BE2C (cell line): Measurements from ENCODE around the gene PTCD2.
A peak's percentile ranks its signal among the peaks of the same experiment; 100 is the strongest.

Source experiments
- DNase-seq: peaks from one replicate; pipeline ENCODE4 v3.0.0-alpha.2; 2020
- H3K27me3 ChIP-seq: fragments of 250-450 bp; sonication (Bioruptor Pico); 2 replicates; pipeline ENCODE4 v1.5.1; 2020; ENCODE audit warnings: mild to moderate bottlenecking
- H3K36me3 ChIP-seq: fragments of 250-450 bp; sonication (Bioruptor Pico); 2 replicates; pipeline ENCODE4 v1.5.1; 2020; ENCODE audit warnings: mild to moderate bottlenecking
- H3K4me1 ChIP-seq: fragments of 250-450 bp; sonication (Bioruptor Pico); 2 replicates; pipeline ENCODE4 v1.5.1; 2020
- H3K4me3 ChIP-seq: 2 replicates; pipeline ENCODE4 v1.5.1; 2011; ENCODE audit warnings: low read depth, low read length
- H3K9me3 ChIP-seq: fragments of 250-450 bp; sonication (Bioruptor Pico); 2 replicates; pipeline ENCODE4 v1.5.1; 2020
- TF ChIP-seq, protein P1 (sequence below): IDR thresholded peaks from 2 replicates; pipeline ENCODE4 v1.5.1; 2012; ENCODE audit warnings: mild to moderate bottlenecking, low read depth, low read length

Gene PTCD2

DNA sequence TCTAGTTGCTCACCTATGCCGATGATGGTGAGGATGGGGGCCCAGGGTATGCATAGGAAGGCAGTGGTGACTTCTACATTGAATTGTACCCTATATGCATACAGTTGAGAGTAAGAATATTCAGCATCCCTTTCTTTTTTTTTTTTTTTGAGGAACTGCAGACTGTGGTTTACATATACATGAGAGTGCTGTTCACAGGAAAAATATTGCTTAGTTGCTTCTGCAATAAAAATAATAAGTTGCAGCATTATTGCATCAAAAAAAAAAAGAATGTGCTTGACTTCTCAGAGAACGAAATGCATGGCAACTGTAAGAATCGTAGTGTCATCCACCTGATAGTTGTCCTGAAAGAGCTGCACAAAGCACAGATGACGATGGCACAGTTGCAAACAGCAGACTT, 52.8 kb downstream of the PTCD2 start:
- Histone ChIP-seq H3K36me3 (no peaks in the 10 kb centered on the region), H3K9me3 (no peaks in the 10 kb centered on the region), H3K4me1 (no peaks in the 10 kb centered on the region), H3K4me3 (no peak overlapping the region), H3K27me3 (no peaks in the 10 kb centered on the region)
- TF ChIP-seq, protein P1, sequence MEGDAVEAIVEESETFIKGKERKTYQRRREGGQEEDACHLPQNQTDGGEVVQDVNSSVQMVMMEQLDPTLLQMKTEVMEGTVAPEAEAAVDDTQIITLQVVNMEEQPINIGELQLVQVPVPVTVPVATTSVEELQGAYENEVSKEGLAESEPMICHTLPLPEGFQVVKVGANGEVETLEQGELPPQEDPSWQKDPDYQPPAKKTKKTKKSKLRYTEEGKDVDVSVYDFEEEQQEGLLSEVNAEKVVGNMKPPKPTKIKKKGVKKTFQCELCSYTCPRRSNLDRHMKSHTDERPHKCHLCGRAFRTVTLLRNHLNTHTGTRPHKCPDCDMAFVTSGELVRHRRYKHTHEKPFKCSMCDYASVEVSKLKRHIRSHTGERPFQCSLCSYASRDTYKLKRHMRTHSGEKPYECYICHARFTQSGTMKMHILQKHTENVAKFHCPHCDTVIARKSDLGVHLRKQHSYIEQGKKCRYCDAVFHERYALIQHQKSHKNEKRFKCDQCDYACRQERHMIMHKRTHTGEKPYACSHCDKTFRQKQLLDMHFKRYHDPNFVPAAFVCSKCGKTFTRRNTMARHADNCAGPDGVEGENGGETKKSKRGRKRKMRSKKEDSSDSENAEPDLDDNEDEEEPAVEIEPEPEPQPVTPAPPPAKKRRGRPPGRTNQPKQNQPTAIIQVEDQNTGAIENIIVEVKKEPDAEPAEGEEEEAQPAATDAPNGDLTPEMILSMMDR: no peak
- DNase-seq: no peak

DNA sequence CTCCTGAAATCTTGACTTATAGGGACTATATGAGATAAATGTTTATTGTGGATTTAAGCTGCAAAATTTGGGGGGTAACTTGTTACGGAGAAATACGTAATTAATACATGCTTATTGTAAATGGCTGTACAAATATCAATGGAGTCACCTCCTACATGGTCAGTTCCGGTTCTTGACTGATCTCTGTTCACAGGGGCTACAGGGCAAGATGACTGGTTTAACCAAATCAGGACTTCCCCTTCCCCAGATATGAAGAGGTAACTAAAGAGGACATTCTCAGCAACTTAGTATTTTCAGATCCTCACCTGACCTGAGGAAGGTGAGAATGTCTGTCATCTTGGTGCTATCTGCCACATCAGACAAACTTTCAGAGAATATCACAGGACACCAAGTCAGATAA, 54.7 kb downstream of the PTCD2 start:
- DNase-seq: no peak
- Histone ChIP-seq H3K36me3 (no peaks in the 10 kb centered on the region), H3K4me3 (no peak overlapping the region), H3K4me1 (no peaks in the 10 kb centered on the region), H3K9me3 (no peaks in the 10 kb centered on the region), H3K27me3 (no peaks in the 10 kb centered on the region)
- TF ChIP-seq, protein P1: no peak

DNA sequence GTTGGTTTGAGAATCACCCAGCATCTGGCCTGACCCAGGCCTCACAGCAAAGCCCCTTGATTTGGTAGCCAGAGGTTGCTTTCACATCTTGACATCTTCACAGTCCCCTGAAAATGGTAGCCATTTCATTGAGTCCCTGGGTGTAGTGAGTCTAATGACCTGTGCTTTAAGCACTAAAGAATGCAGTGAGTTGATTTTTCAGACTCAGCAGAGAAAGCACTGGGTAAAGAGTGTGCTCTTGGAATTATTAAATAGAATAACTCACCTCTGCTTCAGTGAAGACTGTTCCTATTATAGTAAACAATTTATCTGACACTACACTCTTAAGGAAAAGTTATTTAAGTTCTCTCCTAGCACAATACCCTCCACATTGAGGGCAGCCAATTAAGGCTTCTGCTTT, 56.2 kb downstream of the PTCD2 start:
- Histone ChIP-seq H3K4me1 (no peaks in the 10 kb centered on the region), H3K27me3 (no peaks in the 10 kb centered on the region), H3K4me3 (no peak overlapping the region), H3K9me3 (no peaks in the 10 kb centered on the region), H3K36me3 (no peaks in the 10 kb centered on the region)
- TF ChIP-seq, protein P1: no peak
- DNase-seq: no peak

DNA sequence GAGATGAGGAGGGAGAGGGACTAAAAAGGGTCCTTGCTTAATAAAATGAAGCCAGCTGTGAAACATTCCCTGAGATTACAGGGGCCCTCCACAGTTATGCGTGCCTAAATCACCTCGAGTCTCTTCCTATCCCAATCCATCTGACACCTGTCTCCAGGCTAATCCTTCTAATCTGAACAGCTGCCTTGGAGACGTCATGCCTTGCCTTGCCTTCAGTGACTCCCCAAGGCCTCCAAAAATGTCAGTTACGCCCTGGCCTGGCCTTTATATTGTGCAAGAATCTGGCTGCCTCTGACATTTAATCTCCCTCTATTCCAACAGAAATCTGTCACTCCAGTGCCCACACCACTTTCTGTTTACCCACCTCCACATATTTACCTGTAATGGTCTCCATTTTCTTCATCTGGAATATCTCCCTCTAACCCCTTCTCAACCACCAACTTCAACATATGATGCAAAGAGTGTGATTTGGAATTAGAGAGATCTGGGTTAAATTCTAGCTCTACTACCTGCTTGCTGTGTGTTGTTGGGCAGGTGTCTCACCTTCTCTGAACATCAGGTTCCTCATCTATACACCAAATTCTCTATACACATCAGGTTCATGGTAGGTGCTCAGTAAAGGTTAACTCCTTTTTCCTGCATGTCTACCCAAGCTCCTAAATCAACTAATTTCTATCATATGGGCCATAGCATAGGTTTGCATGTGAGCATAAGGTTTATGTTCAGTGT, 57.9 kb downstream of the PTCD2 start:
- Histone ChIP-seq H3K36me3 (no peaks in the 10 kb centered on the region), H3K4me1 (no peaks in the 10 kb centered on the region), H3K9me3 (no peaks in the 10 kb centered on the region), H3K4me3 (no peak overlapping the region), H3K27me3 (no peaks in the 10 kb centered on the region)
- TF ChIP-seq, protein P1: no peak
- DNase-seq: no peak

DNA sequence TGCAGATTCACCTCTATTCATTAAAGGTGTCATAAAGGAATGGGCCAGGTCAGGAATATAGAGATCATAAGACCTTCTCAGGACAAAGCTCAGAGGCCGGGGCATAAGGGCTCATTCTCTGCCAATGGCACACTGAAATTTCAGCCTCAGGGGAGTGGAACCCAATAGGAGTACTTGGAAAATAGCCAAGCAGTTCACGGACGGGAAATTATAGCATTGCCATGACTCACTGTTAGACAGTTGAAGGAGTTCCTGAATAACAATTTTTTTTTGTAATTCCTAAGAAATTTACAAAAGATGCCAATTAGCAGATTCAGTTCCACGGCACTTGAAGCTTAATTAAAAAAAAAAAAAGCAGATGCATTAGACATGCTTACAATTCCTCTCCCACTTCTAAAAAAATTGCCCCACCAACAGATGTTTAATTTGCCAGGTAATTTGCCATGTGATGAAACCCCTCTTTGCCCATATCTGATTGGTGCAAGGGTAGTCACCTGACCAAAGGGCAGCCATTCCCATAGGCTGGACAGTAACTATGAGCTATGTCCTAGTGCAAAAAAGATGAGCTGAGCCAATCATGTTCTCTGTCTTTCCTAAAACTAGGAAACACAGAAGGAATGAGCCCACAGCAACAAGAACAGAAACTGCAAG, 58.6 kb downstream of the PTCD2 start:
- H3K27me3 ChIP-seq: no peaks in the 10 kb centered on the region
- peak; percentile 28 for DNase-seq
- no peak overlapping the region for H3K4me3 ChIP-seq
- H3K9me3 ChIP-seq: no peaks in the 10 kb centered on the region
- no peaks in the 10 kb centered on the region for H3K36me3 ChIP-seq
- no peaks in the 10 kb centered on the region for H3K4me1 ChIP-seq
- TF ChIP-seq, protein P1: no peak

DNA sequence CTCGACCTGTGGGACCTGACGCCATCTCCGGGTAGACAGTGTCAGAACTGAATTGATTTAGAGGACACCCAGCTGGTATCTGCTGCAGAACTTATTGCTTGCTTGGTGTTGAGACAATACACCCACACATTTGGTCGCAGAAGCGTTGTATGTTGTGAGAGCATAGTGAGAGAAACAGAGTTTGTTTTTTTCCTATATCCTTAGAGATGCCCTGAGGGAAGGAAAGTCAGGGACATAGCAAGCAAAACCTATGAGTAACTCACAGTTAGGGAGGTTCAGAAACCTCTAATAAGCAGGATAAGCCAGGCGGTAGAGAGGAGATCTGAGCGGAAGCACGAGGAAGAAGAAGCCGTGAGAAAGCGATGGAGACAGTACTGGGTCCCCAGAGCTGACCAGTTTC, 59.8 kb downstream of the PTCD2 start:
- H3K4me3 ChIP-seq: no peak overlapping the region

More for the DNA sequence above, 59.8 kb downstream of the PTCD2 start:
- no peaks in the 10 kb centered on the region for H3K9me3 ChIP-seq
- no peaks in the 10 kb centered on the region for H3K4me1 ChIP-seq
- TF ChIP-seq, protein P1: no peak
- H3K27me3 ChIP-seq: no peaks in the 10 kb centered on the region
- no peaks in the 10 kb centered on the region for H3K36me3 ChIP-seq
- no peak for DNase-seq
